Measurements from ENCODE around the gene TMEM151B.
A peak's percentile ranks its signal among the peaks of the same experiment; 100 is the strongest.
"Not testable (repeated sequence)": the region's sequence is repeated elsewhere in the genome, so short reads cannot be mapped to it uniquely, and the experiment has no call there.

TMEM151B gene

GRCh38 chr6:44304282-44305199 lies 34.3 kb downstream of the TMEM151B start:
- DNase-seq (ENCODE audit: low read depth, low spot score) = no peak

DNA sequence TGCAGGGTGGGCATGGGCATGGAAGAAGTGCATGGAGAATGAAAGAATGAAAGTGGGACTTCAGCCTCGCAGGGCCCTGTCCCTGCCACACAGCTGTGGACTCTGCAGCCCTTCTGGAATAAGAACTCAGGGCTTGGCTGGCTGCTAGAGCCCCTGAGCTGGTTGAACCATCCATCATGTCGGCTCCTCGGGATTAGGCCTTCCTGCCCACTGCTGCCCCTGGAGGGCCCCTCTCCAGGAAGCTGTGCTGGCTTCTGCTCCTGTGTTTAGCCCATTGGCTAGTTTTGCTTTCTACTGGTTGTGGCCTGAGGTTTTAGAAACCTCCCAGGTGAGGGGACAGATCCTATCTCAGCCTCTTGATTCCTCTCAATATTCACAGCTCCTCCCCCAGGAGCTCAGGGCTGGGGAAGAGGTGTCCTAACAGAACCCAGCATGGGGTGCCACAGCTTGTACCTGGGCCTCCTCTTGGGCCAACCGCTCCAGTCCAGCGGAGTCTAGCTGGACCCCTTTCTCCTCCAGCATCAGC lies 35.0 kb downstream of the TMEM151B start:
- no peak for DNase-seq (ENCODE audit: low read depth, low spot score)

GRCh38 chr6:44306710-44307109 lies 36.5 kb downstream of the TMEM151B start:
- no peak for DNase-seq (ENCODE audit: low read depth, low spot score)

DNA sequence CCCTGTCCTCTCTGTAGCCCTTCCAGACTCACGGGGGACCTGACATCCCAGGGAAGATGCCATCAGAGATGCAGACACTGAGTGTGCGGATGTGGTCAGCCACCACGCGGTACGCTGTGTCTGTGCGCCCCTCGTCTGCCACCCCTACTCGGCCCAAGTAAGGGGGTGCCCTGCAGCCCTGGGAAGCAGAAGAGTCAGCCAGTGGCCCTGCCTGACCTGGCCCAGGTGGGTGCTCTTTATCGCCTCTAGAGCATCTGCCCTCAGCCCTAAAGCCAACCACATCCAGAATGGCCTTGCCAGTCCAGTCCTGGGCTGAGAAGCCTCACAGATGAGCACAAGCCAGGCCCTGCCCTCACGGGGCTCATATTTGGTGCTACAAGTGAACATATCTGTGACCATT lies 37.0 kb downstream of the TMEM151B start:
- DNase-seq (ENCODE audit: low read depth, low spot score) = no peak

- DNase-seq (ENCODE audit: low read depth, low spot score) = no peak
These were observed 38.8 kb downstream of the TMEM151B start for GRCh38 chr6:44309092-44309491.

GRCh38 chr6:44309631-44310030 lies 39.4 kb downstream of the TMEM151B start:
- no peak for DNase-seq (ENCODE audit: low read depth, low spot score)

DNA sequence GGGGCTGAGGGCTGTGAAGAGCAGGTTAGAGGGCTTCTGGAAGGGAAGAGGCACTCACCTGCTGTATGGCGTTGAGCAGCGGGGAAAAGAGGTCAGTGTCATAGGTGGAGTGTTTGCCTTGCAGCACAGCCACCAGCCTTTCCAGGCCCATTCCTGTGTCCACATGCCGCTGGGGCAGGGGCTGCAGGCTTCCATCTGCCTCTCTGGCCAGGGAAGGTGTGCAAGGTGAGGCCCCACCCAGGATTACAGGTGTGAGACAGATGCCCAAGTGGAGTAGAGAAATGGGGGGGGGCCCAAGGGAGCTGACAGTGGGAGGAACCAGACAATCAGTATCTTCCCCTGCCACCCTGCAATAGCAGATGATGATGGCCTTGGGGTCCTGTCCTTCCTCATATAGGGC lies 40.0 kb downstream of the TMEM151B start:
- no peak for DNase-seq (ENCODE audit: low read depth, low spot score)

DNA sequence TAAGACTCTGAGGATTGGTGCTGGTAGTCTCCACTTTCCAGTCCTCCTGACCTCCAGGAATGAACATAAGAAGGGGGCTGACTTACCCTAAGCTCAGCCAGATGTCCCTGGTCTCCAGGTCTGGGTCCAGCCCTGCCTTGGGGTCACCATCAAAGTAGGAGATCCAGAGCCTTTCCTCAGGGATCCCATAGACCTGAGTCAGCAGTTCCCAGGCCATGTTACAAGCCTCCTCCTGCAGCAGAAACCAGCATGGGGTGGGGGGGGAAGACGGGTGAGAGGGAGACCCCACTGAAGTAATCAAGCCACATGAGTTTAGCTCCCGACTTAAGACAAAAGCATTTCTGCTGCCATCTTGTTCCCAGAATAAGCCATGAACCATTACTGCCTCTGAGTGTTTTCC lies 41.1 kb downstream of the TMEM151B start:
- DNase-seq (ENCODE audit: low read depth, low spot score) = no peak

GRCh38 chr6:44311767-44312166 lies 41.5 kb downstream of the TMEM151B start:
- DNase-seq (ENCODE audit: low read depth, low spot score) = no peak

DNA sequence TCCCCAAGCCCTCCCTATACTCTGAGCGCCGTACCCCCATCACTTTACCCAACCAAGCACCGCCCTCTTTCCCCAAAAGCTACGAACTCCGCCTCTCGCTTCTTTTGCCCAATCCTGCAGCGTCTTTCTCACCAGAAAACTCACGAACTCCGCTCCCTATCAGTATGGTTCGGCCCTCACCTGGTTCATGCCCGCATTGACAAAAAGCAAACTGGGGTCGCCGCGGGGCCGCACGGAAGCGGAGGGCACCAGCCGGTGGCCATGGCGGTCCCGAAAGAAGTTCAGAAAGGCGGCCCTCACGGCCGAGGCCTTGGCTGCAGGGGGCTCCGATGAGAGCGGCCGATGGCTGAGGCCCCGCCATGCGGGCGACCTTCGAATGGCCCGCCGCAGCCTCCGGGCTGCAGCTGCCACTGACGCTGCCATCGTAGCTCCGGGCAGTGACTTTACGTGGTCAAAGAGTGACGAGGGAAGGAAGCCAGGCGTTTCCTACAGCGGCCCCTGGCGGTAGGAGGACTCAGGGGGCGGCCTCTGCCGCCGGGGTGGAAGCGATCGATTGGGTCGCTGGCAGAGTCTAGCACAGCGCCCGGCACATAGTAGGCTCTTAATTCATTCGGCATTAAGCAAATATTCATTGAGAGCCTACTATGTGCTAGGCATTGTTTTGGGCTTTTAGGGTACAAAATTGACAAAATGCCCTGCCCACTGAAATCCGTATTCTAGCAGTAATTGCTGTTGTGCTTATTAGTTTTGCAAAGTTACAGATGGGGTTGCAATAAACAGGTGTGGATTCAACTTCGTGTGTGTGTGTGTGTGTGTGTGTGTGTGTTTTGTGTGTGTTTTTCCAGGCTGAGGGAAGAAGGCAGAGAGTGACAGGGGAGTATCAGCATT lies 42.9 kb downstream of the TMEM151B start, which contains the start of gene AARS2:
AARS2 (minus strand) TSS at position 447 of the 888 bp plus-strand sequence; CDS start at position 423, 24 bp downstream.
- peak; percentile 50 for DNase-seq (ENCODE audit: low read depth, low spot score)

- not testable (repeated sequence) for DNase-seq (ENCODE audit: low read depth, low spot score)
These were observed 44.4 kb downstream of the TMEM151B start for GRCh38 chr6:44314657-44315056.

DNA sequence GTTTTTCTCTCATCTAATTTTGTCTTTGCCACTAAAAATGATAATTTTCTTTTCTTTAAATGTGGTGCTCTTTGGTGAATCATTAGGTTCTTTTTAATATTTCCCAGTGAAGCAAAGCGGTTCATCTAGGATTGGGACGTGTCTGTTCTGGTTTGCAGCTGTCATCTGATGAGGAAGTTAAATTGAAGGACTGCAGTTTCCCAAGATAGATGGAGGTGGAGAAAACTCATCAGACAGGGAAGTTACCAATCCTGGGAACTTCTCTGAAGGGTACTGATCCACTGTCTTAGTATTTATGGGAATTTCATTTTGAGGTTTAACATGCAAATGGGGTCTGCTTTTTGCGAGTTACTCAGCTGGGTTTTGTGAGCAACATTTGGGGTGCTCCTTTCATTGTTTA lies 45.3 kb downstream of the TMEM151B start:
- DNase-seq (ENCODE audit: low read depth, low spot score) = no peak

DNA sequence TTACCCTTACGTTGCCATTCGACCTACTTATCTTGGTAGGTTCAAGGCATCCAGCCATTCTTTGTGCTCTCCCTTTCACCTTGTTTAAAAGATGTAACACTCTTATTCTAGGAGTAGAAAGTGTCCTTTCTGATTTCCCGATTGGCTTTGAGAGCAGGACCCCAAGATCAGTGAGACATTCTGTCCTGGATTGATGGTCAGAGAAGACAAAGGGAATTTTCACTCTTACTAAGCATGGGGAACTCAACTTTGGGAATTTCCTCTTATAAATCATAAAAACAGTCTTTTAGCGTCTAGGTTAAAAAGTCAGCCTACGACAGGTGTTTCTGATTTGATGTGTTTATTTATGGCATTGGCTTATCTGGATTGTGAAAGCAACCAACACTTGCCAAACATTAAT lies 45.7 kb downstream of the TMEM151B start:
- DNase-seq (ENCODE audit: low read depth, low spot score) = no peak

GRCh38 chr6:44316481-44316880 lies 46.2 kb downstream of the TMEM151B start:
- no peak for DNase-seq (ENCODE audit: low read depth, low spot score)

DNA sequence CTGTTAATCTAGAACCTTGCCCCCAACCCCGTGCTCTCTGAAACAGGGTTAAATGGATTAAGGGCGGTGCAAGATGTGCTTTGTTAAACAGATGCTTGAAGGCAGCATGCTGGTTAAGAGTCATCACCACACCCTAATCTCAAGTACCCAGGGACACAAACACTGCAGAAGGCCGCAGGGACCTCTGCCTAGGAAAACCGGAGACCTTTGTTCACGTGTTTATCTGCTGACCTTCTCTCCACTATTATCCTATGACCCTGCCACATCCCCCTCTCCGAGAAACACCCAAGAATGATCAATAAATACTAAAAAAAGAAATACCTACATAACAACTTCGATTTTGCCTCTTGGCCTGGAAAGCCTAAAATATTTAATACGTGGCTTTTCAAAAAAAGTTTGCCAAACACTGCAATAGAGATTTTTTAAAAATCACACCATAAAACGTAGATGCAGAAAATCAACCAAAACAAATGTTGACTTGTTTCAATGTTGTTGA lies 46.9 kb downstream of the TMEM151B start:
- not testable (repeated sequence) for DNase-seq (ENCODE audit: low read depth, low spot score)

DNA sequence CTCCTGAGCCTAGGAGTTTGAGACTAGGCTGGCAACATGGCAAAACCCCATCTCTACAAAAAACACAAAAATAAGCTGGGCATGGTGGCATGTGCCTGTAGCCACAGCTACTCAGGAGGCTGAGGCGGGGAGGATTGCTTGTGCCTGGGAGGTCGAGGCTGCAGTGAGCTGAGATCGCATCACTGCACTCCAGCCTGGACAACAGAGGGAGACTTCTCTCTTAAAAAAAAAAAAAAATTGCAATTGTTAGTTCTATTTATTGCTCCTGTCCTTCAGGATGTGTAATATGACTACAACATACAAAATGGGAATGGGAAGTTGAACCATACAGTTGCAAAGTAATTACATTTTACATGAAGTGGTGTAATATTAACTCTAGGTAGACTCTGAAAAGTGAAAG lies 51.0 kb downstream of the TMEM151B start:
- no peak for DNase-seq (ENCODE audit: low read depth, low spot score)

GRCh38 chr6:44327096-44327495 lies 56.8 kb downstream of the TMEM151B start:
- DNase-seq (ENCODE audit: low read depth, low spot score) = no peak

DNA sequence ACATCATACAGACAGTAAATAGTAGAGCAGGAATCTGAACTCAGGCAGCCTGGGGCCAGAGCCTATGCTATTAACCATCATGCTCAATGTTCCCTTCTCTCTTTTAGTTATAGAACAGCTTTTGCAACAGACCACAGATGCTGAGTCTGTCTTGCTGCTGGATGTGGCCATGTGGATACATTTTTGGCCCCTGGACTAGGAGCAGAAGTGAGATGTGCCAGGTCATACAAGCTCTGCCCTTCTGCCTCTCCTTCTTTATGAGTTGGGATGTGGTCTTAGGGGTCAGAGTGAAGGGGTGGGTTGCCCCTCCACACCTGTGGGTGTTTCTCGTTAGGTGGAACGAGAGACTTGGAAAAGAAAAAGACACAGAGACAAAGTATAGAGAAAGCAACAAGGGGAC lies 57.5 kb downstream of the TMEM151B start:
- DNase-seq (ENCODE audit: low read depth, low spot score) = no peak

GRCh38 chr6:44328203-44328602 lies 58.0 kb downstream of the TMEM151B start:
- not testable (repeated sequence) for DNase-seq (ENCODE audit: low read depth, low spot score)

DNA sequence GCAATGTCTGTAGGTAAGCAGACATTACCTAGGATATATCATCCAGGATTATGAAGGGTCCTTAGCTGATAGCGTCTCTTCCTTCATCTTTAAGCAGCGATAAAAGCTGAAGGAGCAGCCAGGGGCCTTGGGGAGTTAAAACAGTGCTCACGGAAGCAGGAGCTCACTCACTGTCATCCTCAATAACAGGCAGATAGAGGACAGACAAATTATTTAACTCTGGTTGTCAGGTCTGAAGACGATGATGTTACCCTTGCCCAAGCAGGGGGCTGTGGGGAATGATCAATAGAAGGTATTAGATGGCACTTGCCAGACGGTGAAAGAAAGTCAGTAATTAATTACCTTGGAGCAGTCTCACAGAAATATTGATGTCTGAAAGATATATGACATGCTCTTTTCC lies 59.6 kb downstream of the TMEM151B start:
- DNase-seq (ENCODE audit: low read depth, low spot score) = no peak

DNA sequence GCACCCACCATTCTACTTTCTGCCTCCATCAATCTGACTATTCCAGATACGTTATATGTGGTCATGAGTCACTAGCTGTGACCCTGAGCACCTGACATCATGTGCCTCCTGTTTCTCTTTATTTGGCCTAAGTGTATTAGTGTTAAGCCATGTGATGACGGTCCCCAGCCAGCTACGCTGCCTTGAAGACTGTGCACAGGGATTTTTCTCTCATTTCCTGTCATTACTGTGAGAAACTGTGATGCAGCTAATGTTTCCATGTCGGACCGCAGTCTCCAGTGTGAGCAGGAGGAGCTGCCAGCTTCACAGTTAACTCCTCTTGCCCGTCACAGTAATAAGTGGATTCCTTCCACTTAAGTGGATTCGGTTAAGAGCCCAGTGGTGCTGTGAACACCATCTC lies 62.3 kb downstream of the TMEM151B start:
- no peak for DNase-seq (ENCODE audit: low read depth, low spot score)

Data from smooth muscle cell of the brain vasculature (primary cell).